Lower lobe of right lung (tissue), 2 donors: ENCODE measurements around the gene NECTIN2. TPM values are rescaled to one million over a fixed set of nuclear protein-coding genes. Genes with fewer than 3 reads are reported as not detected.

Source experiments
- ATAC-seq, 2 donors: fragments of 200-7000 bp; cut with Tn5 transposase; one replicate each; pipeline ENCODE4 v1.9.1; 2020 to 2022; ENCODE audit warnings: mild to moderate bottlenecking in 2 of 2, moderate library complexity in 2 of 2
- DNase-seq: peaks from one replicate; pipeline ENCODE4 v3.0.0-alpha.2; 2020
- H3K27ac ChIP-seq: fragments of 200-600 bp; one replicate; pipeline ENCODE4 v1.8.0; 2022
- H3K27me3 ChIP-seq: fragments of 200-600 bp; one replicate; pipeline ENCODE4 v1.8.0; 2022; ENCODE audit warnings: low read depth
- H3K36me3 ChIP-seq: fragments of 200-600 bp; one replicate; pipeline ENCODE4 v1.8.0; 2022; ENCODE audit warnings: mild to moderate bottlenecking
- H3K4me1 ChIP-seq: fragments of 200-600 bp; one replicate; pipeline ENCODE4 v1.8.0; 2022
- H3K4me3 ChIP-seq: fragments of 200-600 bp; one replicate; pipeline ENCODE4 v1.8.0; 2022; ENCODE audit warnings: mild to moderate bottlenecking
- H3K9me3 ChIP-seq: fragments of 200-600 bp; one replicate; pipeline ENCODE4 v1.8.0; 2022
- intact Hi-C: fragments of 100-400 bp; cut with DNase I; formaldehyde crosslinking; loops from one replicate; pipeline ENCODE4 v1.11.0; 2022
- long read RNA-seq: library from polyadenylated mRNA; unstranded; transcript quantifications from one replicate; pipeline ENCODE4 v2.0.0, GENCODE V29; 2021
- total RNA-seq: library from RNA; stranded (reverse); fragmentation: NEBNext Ultra II Directional; extraction: Animal tissue kit (Norgen Biotek cat#: 25700); gene quantifications from one replicate; pipeline ENCODE4 v1.2.1, GENCODE V29; 2021
- TF ChIP-seq, protein P1 (sequence below): fragments of 200-600 bp; IDR thresholded peaks from one replicate; pipeline ENCODE4 v1.8.0; 2022; ENCODE audit warnings: antibody characterized with exemption, mild to moderate bottlenecking
- donor health status: DM: no; HTN: yes; CAD: no; lungs with severe emphysema.

Gene NECTIN2
- total RNA-seq, result 75.1 TPM
- long read RNA-seq, transcript NECTIN2-202 (6 exons, 2,112 nt), result major isoform, 134 of 224 reads
- long read RNA-seq, transcript NECTIN2-201 (9 exons, 2,466 nt), result minor isoform, 41 of 224 reads
- long read RNA-seq, partial matches to known transcripts, result 22 of 224 reads
- long read RNA-seq, other reads (novel, unspliced or antisense), result 27 of 224 reads

DNA sequence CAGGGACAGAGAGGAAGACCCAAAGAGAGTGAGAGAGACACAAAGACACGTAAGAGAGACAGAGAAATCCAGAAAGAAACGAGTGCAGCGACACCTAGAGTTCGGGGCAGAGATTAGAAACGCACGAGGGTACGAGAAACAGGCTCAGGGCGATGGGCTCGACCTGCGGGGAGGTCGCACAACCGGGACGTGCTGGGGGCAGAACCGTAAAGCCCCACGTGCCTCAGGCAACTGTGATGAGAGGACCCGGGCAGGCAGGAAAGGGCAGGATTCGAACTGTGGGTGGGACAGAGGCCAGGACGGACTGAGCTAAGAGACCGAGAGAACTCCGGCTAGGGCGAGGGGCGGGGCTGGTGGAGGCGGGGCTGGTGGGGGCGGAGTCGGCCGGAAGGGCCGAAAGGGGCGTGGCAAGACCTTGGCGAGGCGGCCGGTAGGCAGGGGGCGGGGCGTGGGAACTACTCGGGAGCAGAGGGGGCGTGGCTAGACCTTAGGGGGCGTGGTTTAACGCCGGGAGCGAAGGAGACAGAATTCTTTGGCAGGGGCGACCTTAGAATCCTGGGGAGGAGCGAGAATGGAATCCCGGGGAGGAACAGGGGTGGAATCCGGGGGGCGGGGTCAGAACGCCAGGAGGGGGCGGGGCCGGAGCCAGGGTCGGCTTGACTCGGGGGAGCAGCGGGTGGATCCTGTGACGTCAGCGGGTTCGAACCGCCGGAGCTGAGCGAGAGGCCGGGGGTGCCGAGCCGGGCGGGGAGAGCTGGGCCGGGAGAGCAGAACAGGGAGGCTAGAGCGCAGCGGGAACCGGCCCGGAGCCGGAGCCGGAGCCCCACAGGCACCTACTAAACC lies at the start of gene NECTIN2:
NECTIN2 (plus strand) TSS at position 686 of the 843 bp plus-strand sequence. CDS start 229 bp downstream, outside the sequence.
- no peaks in the 10 kb centered on the region for H3K27me3 ChIP-seq
- ATAC-seq (peak; percentile 87 to 93), DNase-seq (peak; percentile 99)
- peaks cover 44% of the 10 kb centered on the region for H3K4me1 ChIP-seq
- peak within 1 kb of the TSS; percentile 97 for H3K27ac ChIP-seq
- H3K4me3 ChIP-seq, result peak within 1 kb of the TSS; percentile 85
- no peaks in the 10 kb centered on the region for H3K36me3 ChIP-seq
- no peaks in the 10 kb centered on the region for H3K9me3 ChIP-seq
- intact Hi-C loops, result no loop called here
- TF ChIP-seq, protein P1, sequence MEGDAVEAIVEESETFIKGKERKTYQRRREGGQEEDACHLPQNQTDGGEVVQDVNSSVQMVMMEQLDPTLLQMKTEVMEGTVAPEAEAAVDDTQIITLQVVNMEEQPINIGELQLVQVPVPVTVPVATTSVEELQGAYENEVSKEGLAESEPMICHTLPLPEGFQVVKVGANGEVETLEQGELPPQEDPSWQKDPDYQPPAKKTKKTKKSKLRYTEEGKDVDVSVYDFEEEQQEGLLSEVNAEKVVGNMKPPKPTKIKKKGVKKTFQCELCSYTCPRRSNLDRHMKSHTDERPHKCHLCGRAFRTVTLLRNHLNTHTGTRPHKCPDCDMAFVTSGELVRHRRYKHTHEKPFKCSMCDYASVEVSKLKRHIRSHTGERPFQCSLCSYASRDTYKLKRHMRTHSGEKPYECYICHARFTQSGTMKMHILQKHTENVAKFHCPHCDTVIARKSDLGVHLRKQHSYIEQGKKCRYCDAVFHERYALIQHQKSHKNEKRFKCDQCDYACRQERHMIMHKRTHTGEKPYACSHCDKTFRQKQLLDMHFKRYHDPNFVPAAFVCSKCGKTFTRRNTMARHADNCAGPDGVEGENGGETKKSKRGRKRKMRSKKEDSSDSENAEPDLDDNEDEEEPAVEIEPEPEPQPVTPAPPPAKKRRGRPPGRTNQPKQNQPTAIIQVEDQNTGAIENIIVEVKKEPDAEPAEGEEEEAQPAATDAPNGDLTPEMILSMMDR, result peak; percentile 60

DNA sequence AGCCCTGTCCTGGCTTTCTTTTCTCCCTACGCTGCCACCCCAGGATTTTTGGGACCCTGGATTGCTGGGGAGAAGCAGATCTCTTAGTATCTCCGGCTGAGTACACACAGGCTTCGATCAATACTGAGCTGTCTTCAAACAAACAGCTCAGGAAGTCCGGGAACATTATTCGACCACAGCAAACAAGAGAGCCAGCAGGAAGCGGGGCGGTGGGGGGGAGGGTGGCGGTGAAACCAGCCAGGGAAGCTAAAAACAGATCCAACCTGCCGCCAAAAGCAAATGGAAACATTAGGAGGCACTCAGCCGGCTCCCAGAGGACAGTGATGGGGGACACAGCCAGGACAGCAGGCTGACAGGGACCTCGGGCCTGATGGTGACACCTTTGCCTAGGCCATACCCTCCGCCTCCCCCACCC lies 49.4 kb upstream of the NECTIN2 start:
- H3K4me1 ChIP-seq, result peaks cover 6% of the 10 kb centered on the region
- no peaks in the 10 kb centered on the region for H3K9me3 ChIP-seq
- H3K4me3 ChIP-seq, result no peak overlapping the region
- ATAC-seq, result no peak
- no peak for DNase-seq
- intact Hi-C loops, result no loop called here
- H3K36me3 ChIP-seq, result no peaks in the 10 kb centered on the region
- peak overlapping the region; percentile 71 for H3K27ac ChIP-seq
- no peaks in the 10 kb centered on the region for H3K27me3 ChIP-seq
- TF ChIP-seq, protein P1, result no peak

DNA sequence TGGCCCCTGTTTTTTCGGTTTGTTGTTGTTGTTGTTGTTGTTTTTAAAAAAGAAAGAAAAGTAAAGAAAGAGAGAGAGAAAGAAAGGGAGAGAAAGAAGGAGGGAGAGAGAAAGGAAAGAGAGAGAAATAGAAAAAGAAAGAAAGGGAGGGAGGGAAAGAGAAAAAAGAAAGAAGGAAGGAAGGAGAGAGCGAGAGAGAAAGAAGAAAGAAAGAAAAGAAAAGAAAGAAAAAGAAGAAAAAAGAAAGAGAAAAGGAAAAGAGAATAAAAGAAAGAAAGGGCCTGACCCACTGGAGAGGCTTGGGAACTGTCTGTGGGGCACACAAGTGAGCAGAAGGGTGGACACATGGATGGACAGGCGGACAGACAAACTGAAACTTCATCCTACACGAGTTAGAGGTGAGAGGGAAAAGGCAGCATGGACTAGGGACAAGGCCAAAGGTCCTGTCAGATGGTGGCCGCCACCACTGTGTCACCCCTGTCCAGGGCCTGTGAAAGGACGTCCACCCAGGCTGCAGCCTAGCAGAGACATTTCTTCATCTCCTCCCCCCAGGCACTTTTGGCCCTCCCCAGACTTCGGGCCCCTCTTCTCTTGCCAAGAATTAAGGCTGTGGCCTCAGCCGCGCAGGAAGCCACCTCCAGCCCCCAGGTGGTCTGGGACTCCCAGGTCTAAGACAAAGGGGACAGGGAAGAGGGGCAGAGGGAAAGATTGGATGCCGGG lies 46.3 kb upstream of the NECTIN2 start:
- DNase-seq (no peak), ATAC-seq (peak; percentile 28 to 29)
- intact Hi-C loops, result no loop called here
- no peaks in the 10 kb centered on the region for H3K36me3 ChIP-seq
- no peaks in the 10 kb centered on the region for H3K27me3 ChIP-seq
- H3K4me3 ChIP-seq, result no peak overlapping the region
- H3K27ac ChIP-seq, result peak overlapping the region; percentile 1
- TF ChIP-seq, protein P1, result no peak
- no peaks in the 10 kb centered on the region for H3K9me3 ChIP-seq
- peaks cover 6% of the 10 kb centered on the region for H3K4me1 ChIP-seq

DNA sequence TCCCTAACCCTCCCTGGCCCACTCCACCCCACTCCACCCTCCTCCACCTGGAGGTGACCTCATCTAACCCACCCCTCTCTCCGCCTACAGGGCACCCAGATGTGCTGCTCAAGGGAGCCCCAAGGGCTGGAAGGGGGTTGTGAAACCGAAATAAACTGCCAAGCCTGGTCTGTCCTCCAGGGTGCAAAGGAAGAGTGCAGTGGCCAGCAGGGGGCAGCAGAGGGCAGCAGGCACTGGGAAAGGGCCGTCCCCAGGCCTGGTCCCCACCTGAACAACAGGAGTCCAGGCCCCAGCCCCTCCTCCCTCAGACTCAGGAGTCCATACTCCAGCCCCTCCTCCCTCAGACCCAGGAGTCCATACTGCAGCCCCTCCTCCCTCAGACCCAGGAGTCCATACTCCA lies 45.6 kb upstream of the NECTIN2 start:
- TF ChIP-seq, protein P1, result peak; percentile 89
- H3K36me3 ChIP-seq, result no peaks in the 10 kb centered on the region
- no peak overlapping the region for H3K4me3 ChIP-seq
- ATAC-seq, result peak; percentile 97 to 98
- DNase-seq, result peak; percentile 91
- H3K27me3 ChIP-seq, result no peaks in the 10 kb centered on the region
- no peaks in the 10 kb centered on the region for H3K9me3 ChIP-seq
- peaks cover 6% of the 10 kb centered on the region for H3K4me1 ChIP-seq
- intact Hi-C loops, result no loop called here
- no peak overlapping the region for H3K27ac ChIP-seq
